ENCODE results near the gene TMTC2. TPM values are rescaled to one million over a fixed set of nuclear protein-coding genes. Genes with fewer than 3 reads are reported as not detected.

TMTC2 gene
- total RNA-seq, 1 donor from 2014 or later = 2.2 TPM

GRCh38 chr12:82973592-82973991, 286.9 kb downstream of the TMTC2 start:
- ChIA-PET CTCF (no interaction called here), POLR2A (no interaction called here)
- intact Hi-C loops (cut with micrococcal nuclease) = no loop called here
- ATAC-seq (ENCODE audit: low read depth) = no peak
- DNase-seq = no peak
- Mint-ChIP-seq H3K36me3 (ENCODE audit: low read depth) (no peaks in the 10 kb centered on the region), H3K27ac (no peak overlapping the region), H3K4me1 (no peaks in the 10 kb centered on the region), H3K27me3 (no peaks in the 10 kb centered on the region), H3K4me3 (no peak overlapping the region), H3K9me3 (no peaks in the 10 kb centered on the region)
- TF ChIP-seq CTCF (IDR thresholded peaks at IDR 0.05) = no peak

GRCh38 chr12:82981150-82981549, 294.4 kb downstream of the TMTC2 start:
- H3K4me3 Mint-ChIP-seq = no peak overlapping the region
- ATAC-seq (ENCODE audit: low read depth) = no peak
- intact Hi-C loops (cut with micrococcal nuclease) = no loop called here

GRCh38 chr12:82994117-82994516, 307.4 kb downstream of the TMTC2 start:
- TF ChIP-seq CTCF (IDR thresholded peaks at IDR 0.05) = no peak
- DNase-seq (no peak), ATAC-seq (ENCODE audit: low read depth) (no peak)
- ChIA-PET CTCF (no interaction called here), POLR2A (no interaction called here)
- intact Hi-C loops (cut with micrococcal nuclease) = no loop called here
- Mint-ChIP-seq H3K27me3 (no peaks in the 10 kb centered on the region), H3K27ac (no peak overlapping the region), H3K36me3 (ENCODE audit: low read depth) (no peaks in the 10 kb centered on the region), H3K4me1 (no peaks in the 10 kb centered on the region), H3K4me3 (no peak overlapping the region), H3K9me3 (no peaks in the 10 kb centered on the region)

More at GRCh38 chr12:82981150-82981549, 294.4 kb downstream of the TMTC2 start:
- no peaks in the 10 kb centered on the region for H3K27me3 Mint-ChIP-seq
- H3K4me1 Mint-ChIP-seq = no peaks in the 10 kb centered on the region
- DNase-seq = no peak
- ChIA-PET POLR2A (no interaction called here), CTCF (no interaction called here)
- H3K27ac Mint-ChIP-seq = no peak overlapping the region
- no peaks in the 10 kb centered on the region for H3K9me3 Mint-ChIP-seq
- TF ChIP-seq CTCF (IDR thresholded peaks at IDR 0.05) = no peak
- no peaks in the 10 kb centered on the region for H3K36me3 Mint-ChIP-seq (ENCODE audit: low read depth)

- ATAC-seq (ENCODE audit: low read depth) = no peak
- ChIA-PET CTCF (no interaction called here), POLR2A (no interaction called here)
- Mint-ChIP-seq H3K27ac (no peak overlapping the region), H3K36me3 (ENCODE audit: low read depth) (no peaks in the 10 kb centered on the region), H3K4me1 (no peaks in the 10 kb centered on the region), H3K27me3 (no peaks in the 10 kb centered on the region), H3K9me3 (peaks cover 2% of the 10 kb centered on the region), H3K4me3 (no peak overlapping the region)
- intact Hi-C loops (cut with micrococcal nuclease) = no loop called here
- no peak for TF ChIP-seq CTCF (IDR thresholded peaks at IDR 0.05)
- DNase-seq = no peak
Observed at GRCh38 chr12:82996168-82996812, 309.6 kb downstream of the TMTC2 start.

- no peak for TF ChIP-seq CTCF (IDR thresholded peaks at IDR 0.05)
- intact Hi-C loops (cut with micrococcal nuclease) = no loop called here
- no peaks in the 10 kb centered on the region for H3K4me1 Mint-ChIP-seq
- ChIA-PET POLR2A (no interaction called here), CTCF (no interaction called here)
- no peaks in the 10 kb centered on the region for H3K36me3 Mint-ChIP-seq (ENCODE audit: low read depth)
- no peak overlapping the region for H3K4me3 Mint-ChIP-seq
- H3K27me3 Mint-ChIP-seq = no peaks in the 10 kb centered on the region
- no peak overlapping the region for H3K27ac Mint-ChIP-seq
- H3K9me3 Mint-ChIP-seq = peaks cover 2% of the 10 kb centered on the region
- no peak for ATAC-seq (ENCODE audit: low read depth)
- DNase-seq = no peak
Observed at GRCh38 chr12:82998509-82998908, 311.8 kb downstream of the TMTC2 start.

Measured in activated B cell treated with CpG ODN at 0.5 μM for 24 hours (primary cell).